Neuronal stem cell (in vitro differentiated cells): ENCODE data around the gene GLCCI1. TPM values are rescaled to one million over a fixed set of nuclear protein-coding genes. Genes with fewer than 3 reads are reported as not detected.

Experiments used
- DNase-seq: peaks from one replicate; pipeline ENCODE4 v3.0.0-alpha.2; 2013; ENCODE audit warnings: low spot score
- H2AFZ ChIP-seq: one replicate; pipeline ENCODE4 v1.6.1; 2013; ENCODE audit warnings: mild to moderate bottlenecking, low read length, inconsistent platforms
- H2AK5ac ChIP-seq: 2 replicates; pipeline ENCODE4 v1.6.1; 2013; ENCODE audit warnings: low read depth, mild to moderate bottlenecking, inconsistent platforms, low read length, moderate library complexity, mixed read lengths
- H2BK120ac ChIP-seq: 2 replicates; pipeline ENCODE4 v1.6.1; 2013; ENCODE audit warnings: low read depth, mild to moderate bottlenecking, inconsistent platforms, low read length, moderate library complexity, mixed read lengths
- H2BK12ac ChIP-seq: one replicate; pipeline ENCODE4 v1.6.1; 2013; ENCODE audit warnings: low read length, inconsistent platforms
- H2BK15ac ChIP-seq: 2 replicates; pipeline ENCODE4 v1.6.1; 2013; ENCODE audit warnings: mild to moderate bottlenecking, low read length, inconsistent platforms, mixed read lengths
- H2BK5ac ChIP-seq: one replicate; pipeline ENCODE4 v1.6.1; 2013; ENCODE audit warnings: inconsistent platforms, mild to moderate bottlenecking, low read length, moderate library complexity
- H3K14ac ChIP-seq: one replicate; pipeline ENCODE4 v1.6.1; 2013; ENCODE audit warnings: low read length, inconsistent platforms
- H3K18ac ChIP-seq: 2 replicates; pipeline ENCODE4 v1.6.1; 2013; ENCODE audit warnings: low read length, inconsistent platforms
- H3K23ac ChIP-seq: 2 replicates; pipeline ENCODE4 v1.6.1; 2013; ENCODE audit warnings: low read depth, mild to moderate bottlenecking, mixed read lengths, low read length, inconsistent platforms; ENCODE audit not compliant: poor library complexity
- H3K27ac ChIP-seq: replicated peaks from 3 replicates; pipeline ENCODE4 v1.5.1; 2013; ENCODE audit warnings: low read length, inconsistent platforms
- H3K27me3 ChIP-seq, 3 experiments: 2 replicates each; pipeline ENCODE4 v1.6.1; 2013; ENCODE audit warnings: low read length in 3 of 3, mild to moderate bottlenecking in 2 of 3, inconsistent platforms in 1 of 3, low read depth in 1 of 3, mixed read lengths in 1 of 3, moderate library complexity in 1 of 3; ENCODE audit not compliant: control insufficient read depth in 3 of 3, insufficient read depth in 3 of 3
- H3K36me3 ChIP-seq, 2 donors: replicated peaks in 1 of 2; 2 replicates each; pipeline ENCODE4 v1.6.1; 2013; ENCODE audit warnings: low read length in 2 of 2; ENCODE audit not compliant: control insufficient read depth in 2 of 2, insufficient read depth in 2 of 2
- H3K4ac ChIP-seq: 2 replicates; pipeline ENCODE4 v1.6.1; 2013; ENCODE audit warnings: inconsistent platforms, mild to moderate bottlenecking, low read length, moderate library complexity
- H3K4me1 ChIP-seq, 2 donors: 1 replicate in 1 of 2; 2 replicates in 1 of 2; pipeline ENCODE4 v1.6.1; 2013; ENCODE audit warnings: low read length in 2 of 2, low read depth in 1 of 2; ENCODE audit not compliant: control insufficient read depth in 2 of 2, insufficient read depth in 1 of 2
- H3K4me2 ChIP-seq: one replicate; pipeline ENCODE4 v1.6.1; 2013; ENCODE audit warnings: mild to moderate bottlenecking, low read length, inconsistent platforms; ENCODE audit not compliant: insufficient read depth, poor library complexity, severe bottlenecking
- H3K4me3 ChIP-seq, 2 donors: 2 replicates each; pipeline ENCODE4 v1.5.1; 2013; ENCODE audit warnings: low read length in 2 of 2, mild to moderate bottlenecking in 2 of 2, inconsistent platforms in 1 of 2, moderate library complexity in 1 of 2
- H3K79me1 ChIP-seq: one replicate; pipeline ENCODE4 v1.6.1; 2013; ENCODE audit warnings: low read depth, mild to moderate bottlenecking, inconsistent platforms, low read length, moderate library complexity
- H3K9ac ChIP-seq: one replicate; pipeline ENCODE4 v1.6.1; 2013; ENCODE audit warnings: mild to moderate bottlenecking, low read depth, low read length, inconsistent platforms; ENCODE audit not compliant: poor library complexity
- H3K9me3 ChIP-seq, 2 donors: replicated peaks in 1 of 2; 2 replicates each; pipeline versions ENCODE3 to v1.6.1; 2013; ENCODE audit warnings: low read length in 2 of 2, mild to moderate bottlenecking in 2 of 2, inconsistent platforms in 1 of 2, low read depth in 1 of 2, mixed read lengths in 1 of 2, moderate library complexity in 1 of 2; ENCODE audit not compliant: control insufficient read depth in 2 of 2, insufficient read depth in 1 of 2
- H4K8ac ChIP-seq: one replicate; pipeline ENCODE4 v1.6.1; 2013; ENCODE audit warnings: low read depth, mild to moderate bottlenecking, inconsistent platforms, low read length, moderate library complexity
- H4K91ac ChIP-seq: one replicate; pipeline ENCODE4 v1.6.1; 2013; ENCODE audit warnings: low read length, low read depth, mild to moderate bottlenecking, inconsistent platforms; ENCODE audit not compliant: poor library complexity
- WGBS, 2 donors: extraction: QIAGEN DNeasy Blood & Tissue Kit; methylation state at CpG; one replicate each; pipeline ENCODE4 v1.1.7; 2013; ENCODE audit warnings: missing lambda C conversion rate in 2 of 2, mixed read lengths in 1 of 2; ENCODE audit not compliant: insufficient read length in 2 of 2, insufficient replicate concordance in 1 of 2; ENCODE audit errors: extremely low coverage in 2 of 2; 5-methylcytosine and 5-hydroxymethylcytosine counted together
- polyA plus RNA-seq, 2 experiments: library from polyadenylated mRNA; stranded (reverse); fragments of 200-250 nt; gene quantifications; one replicate each; pipeline ENCODE4 v1.2.3, GENCODE V29; 2013

Gene GLCCI1
- 56.0 TPM for polyA plus RNA-seq (2013, experiment 1 of 2)
- polyA plus RNA-seq (2013, experiment 2 of 2): 57.5 TPM

- peak within 1 kb of the TSS; percentile 99 for H3K9ac ChIP-seq
- WGBS, 2 donors: no CpG with 5 or more reads among the region's 77 CpGs
Measured at GRCh38 chr7:7968544-7969305, at the start of gene GLCCI1. Gene GLCCI1, plus strand, starts transcription at chr7:7968796. Its CDS starts 555 bp downstream, at chr7:7969351.

DNA sequence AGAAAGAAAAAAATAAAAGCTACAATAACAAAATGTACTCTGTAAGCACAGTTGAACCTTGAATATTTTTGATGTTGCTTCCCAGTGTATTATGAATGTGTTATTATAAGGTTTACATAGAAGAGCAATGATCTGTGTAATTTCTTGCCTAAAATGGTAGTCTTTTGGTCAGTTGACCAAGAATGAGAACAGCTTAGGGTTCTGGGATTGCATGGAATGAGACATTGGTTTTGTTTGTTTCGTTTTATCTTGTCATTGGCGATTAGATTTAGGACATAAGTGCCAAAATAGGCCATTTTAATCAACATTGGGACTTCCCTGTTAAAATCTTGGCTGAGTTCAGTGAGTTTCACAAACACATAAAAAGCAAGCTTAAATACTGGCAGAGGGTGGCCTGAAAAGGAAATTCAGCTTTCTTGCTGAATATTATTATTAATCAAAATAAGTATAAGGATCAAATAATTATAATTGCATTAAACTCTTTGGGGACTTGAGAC is 49.1 kb upstream of the GLCCI1 start:
- no peaks in the 10 kb centered on the region for H3K9me3 ChIP-seq
- DNase-seq: no peak
- no peak overlapping the region for H2BK15ac ChIP-seq
- no peak overlapping the region for H3K9ac ChIP-seq
- no peak overlapping the region for H4K8ac ChIP-seq
- no peak overlapping the region for H3K23ac ChIP-seq
- no CpG with 5 or more reads among the region's 2 CpGs for WGBS, 2 donors
- no peak overlapping the region for H2BK5ac ChIP-seq
- no peaks in the 10 kb centered on the region for H3K36me3 ChIP-seq
- H3K18ac ChIP-seq: no peak overlapping the region
- no peak overlapping the region for H3K4me2 ChIP-seq
- no peak overlapping the region for H2BK120ac ChIP-seq
- H3K4me3 ChIP-seq: no peak overlapping the region
- no peak overlapping the region for H4K91ac ChIP-seq
- no peak overlapping the region for H2AK5ac ChIP-seq
- H3K4ac ChIP-seq: no peak overlapping the region
- peaks cover 6 to 10% of the 10 kb centered on the region in 2 donors for H3K4me1 ChIP-seq
- H2BK12ac ChIP-seq: no peak overlapping the region
- no peak overlapping the region for H2AFZ ChIP-seq
- no peaks in the 10 kb centered on the region for H3K27me3 ChIP-seq
- no peak overlapping the region for H3K27ac ChIP-seq
- H3K79me1 ChIP-seq: no peaks in the 10 kb centered on the region
- no peak overlapping the region for H3K14ac ChIP-seq

More at GRCh38 chr7:7968544-7969305, at the start of gene GLCCI1:
- H3K23ac ChIP-seq: peak within 1 kb of the TSS; percentile 76
- peak within 1 kb of the TSS; percentile 99 for H3K18ac ChIP-seq
- peaks cover 4% of the 10 kb centered on the region for H3K79me1 ChIP-seq
- no peak within 1 kb of the TSS for H2BK120ac ChIP-seq
- peak; percentile 95 for DNase-seq
- no peak within 1 kb of the TSS for H4K91ac ChIP-seq
- H3K9me3 ChIP-seq: no peaks in the 10 kb centered on the region
- H4K8ac ChIP-seq: no peak within 1 kb of the TSS
- H3K27me3 ChIP-seq: no peaks in the 10 kb centered on the region
- H3K27ac ChIP-seq: peak within 1 kb of the TSS; percentile 97
- H3K4me3 ChIP-seq: peak within 1 kb of the TSS; percentile 88 to 91
- no peak within 1 kb of the TSS for H3K4ac ChIP-seq
- H2BK5ac ChIP-seq: peak within 1 kb of the TSS; percentile 98
- peak within 1 kb of the TSS; percentile 94 for H3K14ac ChIP-seq
- H2BK15ac ChIP-seq: peak within 1 kb of the TSS; percentile 90
- H2AFZ ChIP-seq: peak within 1 kb of the TSS; percentile 94
- H2BK12ac ChIP-seq: peak within 1 kb of the TSS; percentile 66
- H3K4me1 ChIP-seq: peaks cover 0 to 21% of the 10 kb centered on the region in 2 donors
- H3K4me2 ChIP-seq: peak within 1 kb of the TSS; percentile 98
- H2AK5ac ChIP-seq: peak within 1 kb of the TSS; percentile 100
- H3K36me3 ChIP-seq: no peaks in the 10 kb centered on the region

DNA sequence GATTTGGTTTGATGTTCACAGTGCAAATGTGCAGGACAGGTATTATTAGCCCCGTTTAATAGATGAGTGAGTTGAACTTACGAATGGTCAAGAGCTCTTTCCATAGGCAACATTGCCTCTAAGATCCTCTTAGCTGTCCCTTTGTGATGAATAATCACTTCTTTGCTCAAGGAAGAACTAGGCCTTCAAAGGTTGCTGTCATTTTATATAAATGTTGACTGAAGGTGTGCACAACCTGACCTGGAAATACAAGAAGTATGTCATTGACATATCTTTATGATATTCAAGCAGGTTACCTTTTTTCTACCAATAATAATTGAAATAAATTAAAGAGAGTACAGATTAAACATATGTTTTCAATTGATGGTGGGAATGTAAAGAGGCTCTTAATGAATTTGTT is 48.5 kb upstream of the GLCCI1 start:
- Histone ChIP-seq H3K9ac (no peak overlapping the region), H3K4ac (no peak overlapping the region), H2BK12ac (no peak overlapping the region), H3K79me1 (no peaks in the 10 kb centered on the region), H3K27me3 (no peaks in the 10 kb centered on the region), H2BK120ac (no peak overlapping the region), H3K4me3 (no peak overlapping the region), H2BK5ac (no peak overlapping the region), H3K4me1 (peaks cover 6 to 10% of the 10 kb centered on the region in 2 donors), H4K8ac (no peak overlapping the region), H3K27ac (no peak overlapping the region), H3K23ac (no peak overlapping the region), H3K9me3 (no peaks in the 10 kb centered on the region), H2BK15ac (no peak overlapping the region), H3K18ac (no peak overlapping the region), H2AFZ (no peak overlapping the region), H3K14ac (no peak overlapping the region), H2AK5ac (no peak overlapping the region), H4K91ac (no peak overlapping the region), H3K36me3 (no peaks in the 10 kb centered on the region), H3K4me2 (no peak overlapping the region)
- no peak for DNase-seq
- WGBS, 2 donors: no CpG with 5 or more reads among the region's 2 CpGs

- no peak overlapping the region for H2AFZ ChIP-seq
- H2BK120ac ChIP-seq: no peak overlapping the region
- no peaks in the 10 kb centered on the region for H3K36me3 ChIP-seq
- WGBS, 2 donors: no CpG with 5 or more reads among the region's 3 CpGs
- no peak overlapping the region for H3K4me2 ChIP-seq
- no peak for DNase-seq
- no peak overlapping the region for H3K23ac ChIP-seq
- no peak overlapping the region for H2BK5ac ChIP-seq
- no peak overlapping the region for H2AK5ac ChIP-seq
- no peaks in the 10 kb centered on the region for H3K79me1 ChIP-seq
- H3K4me3 ChIP-seq: no peak overlapping the region
- no peak overlapping the region for H3K9ac ChIP-seq
- H3K18ac ChIP-seq: no peak overlapping the region
- H4K8ac ChIP-seq: no peak overlapping the region
- H4K91ac ChIP-seq: no peak overlapping the region
- H3K27ac ChIP-seq: no peak overlapping the region
- H3K4ac ChIP-seq: no peak overlapping the region
- H3K14ac ChIP-seq: no peak overlapping the region
- no peak overlapping the region for H2BK15ac ChIP-seq
- H3K4me1 ChIP-seq: peaks cover 6 to 10% of the 10 kb centered on the region in 2 donors
- no peaks in the 10 kb centered on the region for H3K9me3 ChIP-seq
- no peak overlapping the region for H2BK12ac ChIP-seq
- H3K27me3 ChIP-seq: no peaks in the 10 kb centered on the region
Measured at GRCh38 chr7:7920481-7920880, 48.1 kb upstream of the GLCCI1 start.
